ENCODE measurements around the gene NOXA1. TPM values are rescaled to one million over a fixed set of nuclear protein-coding genes. Genes with fewer than 3 reads are reported as not detected.
A peak's percentile ranks its signal among the peaks of the same experiment; 100 is the strongest.

NOXA1 gene
- polyA plus RNA-seq, 1 experiment = 0.32 TPM

GRCh38 chr9:137455359-137455991 is 32.3 kb downstream of the NOXA1 start:
- no peaks in the 10 kb centered on the region for H3K27me3 ChIP-seq (ENCODE audit: control insufficient read depth, insufficient read depth, low read length)

DNA sequence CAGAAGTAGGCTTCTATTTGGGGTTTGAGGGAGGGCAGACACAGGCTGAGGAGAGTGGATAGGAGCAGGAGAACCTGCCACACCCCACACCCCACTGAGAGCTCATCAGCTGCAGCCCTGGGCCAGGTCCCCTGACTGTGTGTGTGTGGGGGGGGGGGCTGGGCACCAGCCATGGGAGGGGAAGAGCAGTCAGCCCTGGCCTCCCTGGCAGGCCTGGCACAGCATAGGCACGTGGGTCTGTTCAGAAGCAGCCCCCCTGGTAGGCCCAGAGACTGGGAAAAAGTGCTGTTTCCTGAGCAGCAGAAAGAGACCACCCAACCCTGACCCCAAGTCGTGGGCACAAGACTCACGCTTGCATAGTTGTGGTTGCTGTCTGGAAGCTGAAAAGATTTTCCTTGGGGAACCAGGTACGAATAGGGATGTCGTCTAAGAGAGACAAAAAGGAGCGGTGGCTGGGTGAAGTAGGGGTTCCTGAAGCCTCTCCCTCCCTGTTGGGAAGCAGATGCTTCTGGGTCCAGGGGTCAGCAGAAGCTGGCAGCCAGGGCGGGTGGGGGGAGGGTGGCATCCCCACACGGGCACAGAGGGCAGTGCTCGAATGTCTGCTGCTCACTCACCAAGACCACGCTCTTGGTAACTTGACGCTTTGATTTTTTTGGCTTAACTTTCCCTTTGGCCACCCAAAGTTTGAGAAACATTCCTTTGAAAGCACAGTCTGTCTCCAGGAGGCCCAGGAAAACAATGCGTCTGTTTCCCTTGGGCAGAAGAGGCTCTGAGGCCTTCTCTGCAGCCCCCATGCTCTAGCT is 33.1 kb downstream of the NOXA1 start:
- ChIA-PET CTCF (interaction anchor here (0.8 to 1.0 kb wide), 2 partner anchors 26 to 34 kb away, joined by 3 to 4 read pairs; partner anchors contain the start of gene EXD3), POLR2A (no interaction called here)
- H3K27me3 ChIP-seq (ENCODE audit: control insufficient read depth, insufficient read depth, low read length) = no peaks in the 10 kb centered on the region
- H3K4me3 ChIP-seq (ENCODE audit: low read depth, low read length) = no peak overlapping the region
- no peak for TF ChIP-seq CTCF (IDR thresholded peaks at IDR 0.05; ENCODE audit: insufficient read depth, low read depth, low read length)
- H3K36me3 ChIP-seq (ENCODE audit: control insufficient read depth, insufficient read depth, low read length) = peaks cover 18% of the 10 kb centered on the region
- no peak for DNase-seq (ENCODE audit: low read depth)

More at GRCh38 chr9:137455359-137455991, 32.3 kb downstream of the NOXA1 start:
- CTCF ChIA-PET = interaction anchor here (0.8 kb wide), 1 partner anchor 27 kb away, joined by 3 read pairs; no protein-coding TSS in a partner anchor
- POLR2A ChIA-PET = no interaction called here
- TF ChIP-seq CTCF (IDR thresholded peaks at IDR 0.05; ENCODE audit: insufficient read depth, low read depth, low read length) = no peak
- Histone ChIP-seq H3K4me3 (ENCODE audit: low read depth, low read length) (no peak overlapping the region), H3K36me3 (ENCODE audit: control insufficient read depth, insufficient read depth, low read length) (peaks cover 18% of the 10 kb centered on the region)
- DNase-seq (ENCODE audit: low read depth) = no peak

- no peaks in the 10 kb centered on the region for H3K27me3 ChIP-seq (ENCODE audit: control insufficient read depth, insufficient read depth, low read length)
- no peak overlapping the region for H3K4me3 ChIP-seq (ENCODE audit: low read depth, low read length)
- TF ChIP-seq CTCF (IDR thresholded peaks at IDR 0.05; ENCODE audit: insufficient read depth, low read depth, low read length) = no peak
- ChIA-PET POLR2A (no interaction called here), CTCF (interaction anchor here (1.0 kb wide), 1 partner anchor 34 kb away, joined by 4 read pairs; the partner anchor contains the start of gene EXD3)
- no peak for DNase-seq (ENCODE audit: low read depth)
- H3K36me3 ChIP-seq (ENCODE audit: control insufficient read depth, insufficient read depth, low read length) = peaks cover 18% of the 10 kb centered on the region
Observed at GRCh38 chr9:137456864-137457405, 33.7 kb downstream of the NOXA1 start.

DNA sequence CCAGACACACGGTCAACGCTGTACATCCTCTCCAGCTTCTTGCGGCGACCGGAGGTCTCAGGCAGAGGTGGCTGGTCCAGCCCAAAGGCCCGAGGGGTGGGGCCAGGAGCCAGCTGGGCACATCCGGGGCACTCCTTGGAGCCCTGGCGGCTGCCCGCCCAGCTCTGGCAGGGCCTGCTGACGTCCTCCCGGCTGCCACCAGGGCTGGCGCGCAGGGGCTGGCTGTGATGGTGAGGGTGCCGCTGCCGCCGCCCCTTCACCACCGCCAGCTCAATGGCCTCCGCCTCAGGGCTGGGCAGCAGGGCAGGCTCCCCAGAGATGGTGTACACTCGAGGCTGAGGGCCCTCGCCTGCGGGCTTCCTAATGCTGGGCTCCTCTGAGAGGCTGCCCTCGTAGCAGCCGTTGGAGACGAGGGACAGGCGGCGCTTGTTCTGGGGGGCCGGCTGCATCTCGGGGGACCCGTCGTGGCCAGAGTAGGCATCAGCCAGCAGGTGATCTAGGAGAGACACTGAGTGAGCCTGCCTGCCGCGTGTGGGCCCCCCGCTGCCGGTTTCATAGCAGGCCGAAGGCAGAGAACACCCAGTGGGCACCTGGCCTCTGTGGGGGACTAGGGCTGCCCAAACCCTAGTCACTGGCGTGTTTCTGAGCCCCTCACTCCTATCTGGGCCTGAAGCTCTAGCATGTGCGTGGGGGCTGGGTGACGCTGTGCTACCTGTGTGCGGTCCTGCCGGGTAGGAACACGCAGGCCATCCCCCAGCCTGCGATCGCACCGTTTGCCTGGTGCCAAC is 34.4 kb downstream of the NOXA1 start:
- no peak for DNase-seq (ENCODE audit: low read depth)
- Histone ChIP-seq H3K4me3 (ENCODE audit: low read depth, low read length) (peak overlapping the region; percentile 80), H3K36me3 (ENCODE audit: control insufficient read depth, insufficient read depth, low read length) (peaks cover 15% of the 10 kb centered on the region), H3K27me3 (ENCODE audit: control insufficient read depth, insufficient read depth, low read length) (no peaks in the 10 kb centered on the region)
- CTCF ChIA-PET = interaction anchor here (1.0 kb wide), 1 partner anchor 35 kb away, joined by 4 read pairs; the partner anchor contains the start of gene EXD3
- TF ChIP-seq CTCF (IDR thresholded peaks at IDR 0.05; ENCODE audit: insufficient read depth, low read depth, low read length) = no peak
- POLR2A ChIA-PET = no interaction called here

Measured in BJ (cell line).